Esophagus muscularis mucosa (tissue), 2 donors: Measurements from ENCODE around the gene C5orf24.

Experiments used
- EP300 ChIP-seq: sonication (generic); formaldehyde crosslinking; IDR thresholded peaks from one replicate; pipeline ENCODE4 v1.6.1; 2017; ENCODE audit warnings: antibody characterized with exemption
- POLR2A ChIP-seq: fragments of 450-650 bp; IDR thresholded peaks from one replicate; pipeline ENCODE4 v1.6.1; 2017; ENCODE audit warnings: antibody characterized with exemption, moderate library complexity, mild to moderate bottlenecking, low read depth

DNA sequence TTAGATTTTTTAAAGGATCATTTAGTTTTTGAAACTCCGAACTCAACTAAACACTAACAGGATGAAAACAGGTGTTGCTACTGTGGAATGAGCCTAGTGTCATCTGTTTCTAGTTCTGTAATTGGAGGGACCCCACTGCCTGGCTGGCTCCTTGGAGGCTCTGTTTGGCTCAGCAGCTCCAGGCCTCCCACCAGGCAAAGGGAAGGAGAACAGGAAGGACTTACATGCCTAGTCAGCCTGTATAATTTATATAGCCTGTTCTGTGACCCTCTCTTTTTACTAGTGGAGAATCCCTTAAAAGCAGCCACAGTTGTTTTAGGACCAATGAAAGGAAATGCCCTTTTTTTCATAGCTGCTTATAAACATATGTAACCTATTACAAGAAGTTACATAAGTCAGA is 21.1 kb upstream of the C5orf24 start:
- TF ChIP-seq POLR2A, result no peak
- TF ChIP-seq EP300, result no peak
